SU-DHL-6 (cell line): Measurements from ENCODE around the gene PDZD4.

Experiments
- H2AFZ ChIP-seq: fragments of 200-600 bp; sonication (generic); 2 replicates; pipeline ENCODE4 v1.6.1; 2014; ENCODE audit warnings: low read depth, mild to moderate bottlenecking, moderate library complexity, mixed read lengths, antibody characterized with exemption, low read length; ENCODE audit not compliant: severe bottlenecking
- H3F3A ChIP-seq: fragments of 200-600 bp; shearing (Covaris generic); 2 replicates; pipeline ENCODE4 v1.6.0; 2016; ENCODE audit warnings: antibody characterized with exemption, mild to moderate bottlenecking; ENCODE audit not compliant: insufficient read depth
- H3K27ac ChIP-seq: fragments of 200-600 bp; sonication (generic); 2 replicates; pipeline ENCODE4 v1.5.1; 2016; ENCODE audit warnings: low read depth, mild to moderate bottlenecking, low read length, moderate library complexity, mixed read lengths
- H3K27me3 ChIP-seq: fragments of 200-600 bp; sonication (generic), shearing (Covaris generic); 2 replicates; pipeline ENCODE4 v1.6.0; 2014; ENCODE audit warnings: mild to moderate bottlenecking, low read length
- H3K36me3 ChIP-seq: fragments of 200-600 bp; sonication (generic); 2 replicates; pipeline ENCODE4 v1.6.1; 2014; ENCODE audit warnings: mild to moderate bottlenecking, low read length, mixed read lengths
- H3K4me2 ChIP-seq: fragments of 300-600, 200-600 bp; shearing (Covaris generic), sonication (generic); 2 replicates; pipeline ENCODE4 v1.6.0; 2014; ENCODE audit warnings: low read length, low read depth, mild to moderate bottlenecking; ENCODE audit not compliant: poor library complexity, severe bottlenecking
- H3K4me3 ChIP-seq: fragments of 200-600 bp; sonication (generic); 2 replicates; pipeline ENCODE4 v1.5.1; 2014; ENCODE audit warnings: antibody characterized with exemption, low read length, mild to moderate bottlenecking, mixed read lengths; ENCODE audit not compliant: insufficient read depth, poor library complexity, severe bottlenecking
- H3K79me2 ChIP-seq: fragments of 200-600 bp; sonication (generic); 2 replicates; pipeline ENCODE4 v1.6.1; 2014; ENCODE audit warnings: mild to moderate bottlenecking, low read length, moderate library complexity; ENCODE audit not compliant: insufficient read depth
- H3K9ac ChIP-seq: fragments of 200-600 bp; sonication (generic); 2 replicates; pipeline ENCODE4 v1.7.0; 2014; ENCODE audit warnings: mild to moderate bottlenecking, low read length
- H3K9me2 ChIP-seq: fragments of 200-600 bp; sonication (generic); replicated peaks from 2 replicates; pipeline ENCODE4 v1.6.1; 2014; ENCODE audit warnings: low read length; ENCODE audit not compliant: insufficient read depth
- H3K9me3 ChIP-seq: fragments of 200-600 bp; sonication (generic); 2 replicates; pipeline ENCODE4 v1.6.1; 2014; ENCODE audit warnings: low read length, mixed read lengths; ENCODE audit not compliant: insufficient read depth
- H4K20me1 ChIP-seq: fragments of 200-600 bp; sonication (generic); 2 replicates; pipeline ENCODE4 v1.6.1; 2014; ENCODE audit warnings: low read depth, mild to moderate bottlenecking, antibody characterized with exemption, low read length, moderate library complexity, mixed read lengths
- EZH2phosphoT487 ChIP-seq: fragments of 200-600 bp; sonication (generic), shearing (Covaris generic); conservative IDR thresholded peaks from 2 replicates; pipeline ENCODE4 v1.6.1; 2018; ENCODE audit warnings: mild to moderate bottlenecking, antibody characterized with exemption, low read length, moderate library complexity, mixed read lengths
- TF ChIP-seq, protein P1 (sequence below): fragments of 200-600 bp; sonication (generic); IDR thresholded peaks from one replicate; pipeline ENCODE4 v1.5.1; 2017; ENCODE audit warnings: antibody characterized with exemption, mild to moderate bottlenecking, low read length, moderate library complexity; ENCODE audit not compliant: insufficient read depth, poor library complexity, severe bottlenecking

Gene PDZD4

DNA sequence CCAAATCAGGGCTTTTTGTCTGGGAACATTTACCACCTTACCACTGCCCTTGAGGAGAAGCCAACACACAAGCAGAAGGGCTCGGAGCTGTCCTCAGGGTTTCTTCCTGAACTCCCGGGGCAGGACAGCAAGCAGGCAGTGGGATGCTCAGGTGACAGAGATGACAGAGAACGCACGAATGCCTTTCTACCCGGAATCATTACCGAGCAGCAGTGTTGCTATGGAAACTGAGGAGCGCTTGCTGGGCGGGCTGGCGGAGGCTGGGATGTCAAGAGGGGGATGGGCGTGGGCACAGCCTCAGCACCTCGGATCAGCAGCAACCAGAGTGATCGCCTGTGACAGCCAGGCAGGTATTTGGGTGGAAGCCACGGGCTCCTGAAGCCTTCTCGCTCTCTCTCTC, 18.1 kb downstream of the PDZD4 start:
- Histone ChIP-seq H3K27me3 (no peaks in the 10 kb centered on the region), H3K4me2 (no peak overlapping the region), H3K9me2 (no peaks in the 10 kb centered on the region), H2AFZ (no peak overlapping the region), H3K4me3 (no peak overlapping the region), H3K27ac (no peak overlapping the region), H3K9me3 (no peaks in the 10 kb centered on the region), H3F3A (no peaks in the 10 kb centered on the region), H3K36me3 (no peaks in the 10 kb centered on the region), H3K9ac (no peak overlapping the region), H4K20me1 (no peaks in the 10 kb centered on the region), H3K79me2 (no peaks in the 10 kb centered on the region)
- TF ChIP-seq EZH2phosphoT487, result no peak
- TF ChIP-seq, protein P1, sequence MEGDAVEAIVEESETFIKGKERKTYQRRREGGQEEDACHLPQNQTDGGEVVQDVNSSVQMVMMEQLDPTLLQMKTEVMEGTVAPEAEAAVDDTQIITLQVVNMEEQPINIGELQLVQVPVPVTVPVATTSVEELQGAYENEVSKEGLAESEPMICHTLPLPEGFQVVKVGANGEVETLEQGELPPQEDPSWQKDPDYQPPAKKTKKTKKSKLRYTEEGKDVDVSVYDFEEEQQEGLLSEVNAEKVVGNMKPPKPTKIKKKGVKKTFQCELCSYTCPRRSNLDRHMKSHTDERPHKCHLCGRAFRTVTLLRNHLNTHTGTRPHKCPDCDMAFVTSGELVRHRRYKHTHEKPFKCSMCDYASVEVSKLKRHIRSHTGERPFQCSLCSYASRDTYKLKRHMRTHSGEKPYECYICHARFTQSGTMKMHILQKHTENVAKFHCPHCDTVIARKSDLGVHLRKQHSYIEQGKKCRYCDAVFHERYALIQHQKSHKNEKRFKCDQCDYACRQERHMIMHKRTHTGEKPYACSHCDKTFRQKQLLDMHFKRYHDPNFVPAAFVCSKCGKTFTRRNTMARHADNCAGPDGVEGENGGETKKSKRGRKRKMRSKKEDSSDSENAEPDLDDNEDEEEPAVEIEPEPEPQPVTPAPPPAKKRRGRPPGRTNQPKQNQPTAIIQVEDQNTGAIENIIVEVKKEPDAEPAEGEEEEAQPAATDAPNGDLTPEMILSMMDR, result no peak

DNA sequence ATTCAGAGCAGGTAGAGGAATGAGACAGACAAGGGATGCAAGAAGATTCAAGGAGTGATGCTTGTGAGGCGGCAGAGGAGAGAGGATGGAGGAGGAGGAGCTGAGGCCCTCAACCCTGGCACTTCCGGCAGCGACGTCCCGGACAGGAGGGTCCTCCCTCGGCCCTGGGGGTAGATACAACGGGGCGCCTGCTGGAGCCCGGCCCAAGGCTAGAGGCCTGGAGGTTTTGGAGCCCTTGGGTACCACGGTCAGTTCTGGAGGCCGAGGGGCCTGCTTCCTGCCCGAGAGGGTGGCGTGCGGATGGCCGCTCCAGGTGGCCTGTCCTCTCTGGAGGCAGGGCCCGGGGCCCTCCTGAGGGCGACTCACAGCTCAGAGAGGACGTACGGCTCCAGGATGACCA, 22.4 kb downstream of the PDZD4 start:
- Histone ChIP-seq H3K27me3 (no peaks in the 10 kb centered on the region), H3F3A (no peaks in the 10 kb centered on the region), H2AFZ (no peak overlapping the region), H3K9me2 (no peaks in the 10 kb centered on the region), H3K79me2 (no peaks in the 10 kb centered on the region), H3K4me3 (no peak overlapping the region), H4K20me1 (no peaks in the 10 kb centered on the region), H3K36me3 (no peaks in the 10 kb centered on the region), H3K9me3 (no peaks in the 10 kb centered on the region), H3K4me2 (no peak overlapping the region), H3K27ac (no peak overlapping the region), H3K9ac (no peak overlapping the region)
- TF ChIP-seq, protein P1, result no peak
- no peak for TF ChIP-seq EZH2phosphoT487

DNA sequence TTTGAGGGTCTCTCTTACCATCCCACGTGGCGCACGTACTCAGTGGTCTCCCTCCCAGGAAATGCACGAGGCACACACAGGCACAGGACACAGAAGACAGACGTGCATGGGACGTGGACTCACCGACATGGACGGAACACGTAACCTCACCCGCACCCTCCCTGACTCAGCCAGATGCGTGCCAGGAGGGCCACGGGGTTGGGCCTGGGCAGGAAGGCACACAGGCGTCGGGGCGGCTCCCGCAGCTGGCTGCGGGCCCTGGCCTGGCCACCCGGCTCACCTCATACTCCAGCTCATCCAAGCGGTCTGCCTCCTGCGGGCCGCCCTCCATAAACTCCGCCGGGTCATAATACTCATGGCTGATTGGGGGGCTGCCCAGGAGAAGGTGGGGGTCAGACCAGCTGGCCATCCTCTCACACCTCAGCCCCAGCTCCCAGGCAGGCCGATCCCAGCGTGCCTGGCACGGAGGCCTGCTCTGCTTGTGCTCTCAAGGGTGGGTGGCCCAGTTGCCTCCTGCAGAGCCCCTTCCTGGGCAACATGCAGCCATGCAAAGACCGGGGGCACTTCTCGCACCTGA, 23.3 kb downstream of the PDZD4 start:
- Histone ChIP-seq H4K20me1 (no peaks in the 10 kb centered on the region), H3K9ac (no peak overlapping the region), H3K4me2 (no peak overlapping the region), H3K4me3 (no peak overlapping the region), H3K9me2 (no peaks in the 10 kb centered on the region), H3K79me2 (no peaks in the 10 kb centered on the region), H2AFZ (no peak overlapping the region), H3K27ac (no peak overlapping the region), H3F3A (no peaks in the 10 kb centered on the region), H3K27me3 (no peaks in the 10 kb centered on the region), H3K9me3 (no peaks in the 10 kb centered on the region), H3K36me3 (no peaks in the 10 kb centered on the region)
- TF ChIP-seq EZH2phosphoT487, result no peak
- TF ChIP-seq, protein P1, result no peak

DNA sequence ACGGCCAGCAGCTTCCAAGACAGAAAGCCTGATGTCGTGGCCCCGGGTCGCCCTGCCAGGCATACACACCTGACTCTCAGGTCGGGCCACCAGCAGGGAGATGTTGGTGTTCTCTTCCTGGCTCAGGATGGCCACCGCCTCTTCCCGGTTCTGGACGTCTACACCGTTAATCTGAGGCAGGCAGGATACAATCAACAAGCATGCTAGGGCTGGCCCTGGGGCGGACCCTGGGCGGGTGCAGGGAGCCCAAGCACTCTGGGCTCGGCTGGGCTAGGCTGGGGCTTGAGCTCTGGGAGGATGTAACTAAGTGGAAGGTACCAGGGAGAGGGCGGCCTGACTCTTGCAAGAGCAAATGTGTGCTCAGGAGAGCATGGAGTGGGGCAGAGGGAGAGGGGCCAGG, 24.9 kb downstream of the PDZD4 start:
- no peak overlapping the region for H3K27ac ChIP-seq
- H3K36me3 ChIP-seq, result no peaks in the 10 kb centered on the region
- no peaks in the 10 kb centered on the region for H3K27me3 ChIP-seq
- no peak overlapping the region for H3K4me3 ChIP-seq
- no peaks in the 10 kb centered on the region for H4K20me1 ChIP-seq
- TF ChIP-seq EZH2phosphoT487, result no peak
- TF ChIP-seq, protein P1, result no peak
- no peaks in the 10 kb centered on the region for H3K9me2 ChIP-seq
- no peaks in the 10 kb centered on the region for H3K9me3 ChIP-seq
- H3K79me2 ChIP-seq, result no peaks in the 10 kb centered on the region
- no peak overlapping the region for H3K9ac ChIP-seq
- H2AFZ ChIP-seq, result no peak overlapping the region
- no peaks in the 10 kb centered on the region for H3F3A ChIP-seq
- no peak overlapping the region for H3K4me2 ChIP-seq
